Lower leg skin (tissue), 3 donors: ENCODE results near the gene PPP1R13B.

Source experiments
- CTCF ChIP-seq, 3 donors: fragments of 450-650 bp; IDR thresholded peaks; one replicate each; pipeline ENCODE4 v1.5.1; 2016; ENCODE audit warnings: antibody characterized with exemption in 3 of 3, mild to moderate bottlenecking in 3 of 3, moderate library complexity in 2 of 3
- POLR2A ChIP-seq, 2 donors: fragments of 450-650 bp; IDR thresholded peaks; one replicate each; pipeline ENCODE4 v1.6.1; 2016 to 2017; ENCODE audit warnings: antibody characterized with exemption in 2 of 2, mild to moderate bottlenecking in 1 of 2, moderate library complexity in 1 of 2

GRCh38 chr14:103887557-103888115 is 40.3 kb upstream of the PPP1R13B start:
- TF ChIP-seq CTCF (IDR thresholded peaks at IDR 0.05) (no peak), POLR2A (IDR thresholded peaks at IDR 0.05) (no peak)
